Endothelial cell of umbilical vein (primary cell): ENCODE measurements around the gene MICAL3. TPM values are rescaled to one million over a fixed set of nuclear protein-coding genes. Genes with fewer than 3 reads are reported as not detected.
A peak's percentile ranks its signal among the peaks of the same experiment; 100 is the strongest.

Experiments
- BruUV-seq: library from RNA; stranded (reverse); fragments of 400-500 nt; replicated peaks from 2 replicates; lab custom pipeline; 2021; lab: Mats Ljungman, UMichigan
- CTCF ChIA-PET: fragments of 300-600, 350-600 bp; sonication (Branson Sonifier 250); formaldehyde crosslinking; loops from one replicate; lab custom pipeline; 2021; ENCODE audit warnings: antibody characterized with exemption, inconsistent platforms; lab: Charles Lee
- POLR2A ChIA-PET: fragments of 300-600, 350-600 bp; sonication (Branson Sonifier 250); formaldehyde crosslinking; loops from one replicate; lab custom pipeline; 2021; ENCODE audit warnings: antibody characterized with exemption, inconsistent platforms; lab: Charles Lee
- DNase-seq: peaks from one replicate; pipeline ENCODE4 v3.0.0-alpha.2; 2011; ENCODE audit warnings: low read depth, low spot score
- FAIRE-seq: peaks from 2 replicates; lab custom pipeline; 2011; peaks lifted over from hg19 to GRCh38; lab: Jason Lieb, UNC
- H2AFZ ChIP-seq: 2 replicates; pipeline ENCODE4 v1.6.0; 2012; ENCODE audit warnings: low read depth, low read length, control low read depth, inconsistent platforms
- H3K27ac ChIP-seq: 2 replicates; pipeline ENCODE4 v1.5.1; 2011; ENCODE audit warnings: low read depth, mild to moderate bottlenecking, control low read depth, low read length, moderate library complexity; ENCODE audit not compliant: insufficient read depth
- H3K27me3 ChIP-seq, 2 experiments: 2 replicates each; pipeline versions ENCODE4 v1.6.0 to v1.6.1; 2011; ENCODE audit warnings: low read length in 2 of 2, mixed read lengths in 1 of 2; ENCODE audit not compliant: control insufficient read depth in 2 of 2, insufficient read depth in 2 of 2
- H3K36me3 ChIP-seq, 2 experiments: 2 replicates in 1 of 2; 3 replicates in 1 of 2; pipeline ENCODE4 v1.5.1; 2011; ENCODE audit warnings: low read length in 2 of 2, mild to moderate bottlenecking in 1 of 2, moderate library complexity in 1 of 2; ENCODE audit not compliant: control insufficient read depth in 2 of 2, insufficient read depth in 2 of 2; ENCODE audit errors: extremely low read depth in 1 of 2
- H3K4me1 ChIP-seq: 3 replicates; pipeline ENCODE4 v1.5.1; 2011; ENCODE audit warnings: mild to moderate bottlenecking, low read length; ENCODE audit not compliant: control insufficient read depth, insufficient read depth; ENCODE audit errors: extremely low read depth
- H3K4me2 ChIP-seq: 2 replicates; pipeline ENCODE4 v1.6.1; 2011; ENCODE audit warnings: low read length, control low read depth, mixed read lengths; ENCODE audit not compliant: insufficient read depth
- H3K4me3 ChIP-seq, 3 experiments: fragments of 200-600 bp in 1 of 3; sonication (generic), shearing (Covaris generic) in 1 of 3; replicated peaks in 1 of 3; 2 replicates each; pipeline ENCODE4 v1.5.1; 2011 to 2016; ENCODE audit warnings: control low read depth in 3 of 3, low read length in 3 of 3, mild to moderate bottlenecking in 2 of 3, inconsistent platforms in 1 of 3, low read depth in 1 of 3, moderate library complexity in 1 of 3; ENCODE audit not compliant: insufficient read depth in 1 of 3
- H3K79me2 ChIP-seq: 2 replicates; pipeline ENCODE4 v1.6.0; 2012; ENCODE audit warnings: low read length, inconsistent platforms; ENCODE audit not compliant: control insufficient read depth, insufficient read depth
- H3K9ac ChIP-seq: replicated peaks from 2 replicates; pipeline ENCODE3; 2011; ENCODE audit warnings: low read length, control low read depth; ENCODE audit not compliant: insufficient read depth; ENCODE audit errors: extremely low read depth
- H3K9me1 ChIP-seq: replicated peaks from 3 replicates; pipeline ENCODE4 v1.6.0; 2011; ENCODE audit warnings: mild to moderate bottlenecking, low read length; ENCODE audit not compliant: control insufficient read depth, insufficient read depth; ENCODE audit errors: extremely low read depth
- H3K9me3 ChIP-seq: replicated peaks from 2 replicates; pipeline ENCODE4 v1.5.1; 2012; ENCODE audit warnings: low read length, inconsistent platforms; ENCODE audit not compliant: control insufficient read depth, insufficient read depth
- H4K20me1 ChIP-seq: replicated peaks from 2 replicates; pipeline ENCODE3; 2011; ENCODE audit warnings: mild to moderate bottlenecking, low read length; ENCODE audit not compliant: control insufficient read depth, insufficient read depth; ENCODE audit errors: extremely low read depth
- CTCF ChIP-seq, 2 donors: IDR thresholded peaks; 1 replicate in 1 of 2; 2 replicates in 1 of 2; pipeline ENCODE4 v1.5.1; 2011; ENCODE audit warnings: low read length in 2 of 2, mild to moderate bottlenecking in 2 of 2, moderate library complexity in 2 of 2, control low read depth in 1 of 2, inconsistent platforms in 1 of 2, low read depth in 1 of 2; ENCODE audit not compliant: insufficient read depth in 1 of 2; ENCODE audit errors: extremely low read depth in 1 of 2
- EZH2 ChIP-seq: IDR thresholded peaks from 2 replicates; pipeline ENCODE4 v1.6.1; 2012; ENCODE audit warnings: borderline replicate concordance, low read depth, mild to moderate bottlenecking, moderate library complexity, low read length, inconsistent platforms; ENCODE audit not compliant: severe bottlenecking
- FOS ChIP-seq: IDR thresholded peaks from 2 replicates; pipeline ENCODE4 v1.6.1; 2011; ENCODE audit warnings: mild to moderate bottlenecking, low read length, moderate library complexity, borderline replicate concordance; ENCODE audit not compliant: insufficient read depth
- GATA2 ChIP-seq: IDR thresholded peaks from 2 replicates; pipeline ENCODE4 v1.7.0; 2011; ENCODE audit warnings: low read depth, mild to moderate bottlenecking, moderate library complexity, mixed read lengths, low read length; ENCODE audit not compliant: insufficient read length, insufficient read depth
- JUN ChIP-seq: IDR thresholded peaks from 2 replicates; pipeline ENCODE4 v1.6.1; 2011; ENCODE audit warnings: borderline replicate concordance, low read depth; ENCODE audit not compliant: insufficient read length, insufficient read depth
- MAX ChIP-seq: IDR thresholded peaks from 2 replicates; pipeline ENCODE4 v1.6.1; 2011; ENCODE audit not compliant: insufficient read depth, insufficient read length
- MYC ChIP-seq: IDR thresholded peaks from one replicate; pipeline ENCODE4 v1.6.1; 2011; ENCODE audit warnings: mild to moderate bottlenecking, low read depth, low read length
- POLR2A ChIP-seq: IDR thresholded peaks from 2 replicates; pipeline ENCODE4 v1.6.1; 2012; ENCODE audit warnings: low read depth, mild to moderate bottlenecking, control low read depth, low read length
- POLR2AphosphoS5 ChIP-seq: IDR thresholded peaks from 2 replicates; pipeline ENCODE4 v1.6.1; 2012; ENCODE audit warnings: low read depth, mild to moderate bottlenecking, control low read depth, low read length, moderate library complexity; ENCODE audit not compliant: insufficient read depth
- dilution Hi-C: fragments of 300-500 bp; cut with MboI; formaldehyde crosslinking; loops from one replicate; pipeline ENCODE4 v1.15.0; 2019; ENCODE audit warnings: low sequenced_read_pairs; ENCODE audit not compliant: extremely low pct_ligation_motif_present
- intact Hi-C: fragments of 100-400 bp; cut with micrococcal nuclease; formaldehyde crosslinking; loops from one replicate; pipeline ENCODE4 v1.10.0; 2022
- polyA plus RNA-seq, 4 experiments: library from polyadenylated mRNA; depleted of rRNA in 3 of 4; stranded (reverse) in 3 of 4; unstranded in 1 of 4; fragments of >200 nt; gene quantifications; 2 replicates each; pipeline versions ENCODE4 v1.2.1 to v1.2.3, GENCODE V29; 2011 to 2012; ENCODE audit warnings: missing spikeins in 1 of 4
- total RNA-seq: library from RNA; stranded (reverse); gene quantifications from 2 replicates; pipeline ENCODE4 v1.2.3, GENCODE V29; 2021

The MICAL3 gene
- total and polyA plus RNA-seq, 2 donors (not counting 3 experiments of a cell fraction or from before 2014, with no cell fraction given) = 14.5 to 63.7 TPM

- dilution Hi-C loops = no loop called here
These were observed 252.0 kb downstream of the MICAL3 start for GRCh38 chr22:17772249-17772957.

More at GRCh38 chr22:17772249-17772957, 252.0 kb downstream of the MICAL3 start:
- DNase-seq = no peak
- peaks cover 13% of the 10 kb centered on the region for H3K4me1 ChIP-seq
- ChIA-PET POLR2A (no interaction called here), CTCF (interaction anchor here (0.6 to 2.0 kb wide), 7 partner anchors 13 to 304 kb away, joined by 3 to 9 read pairs (median 4); no protein-coding TSS in a partner anchor)
- H3K4me3 ChIP-seq = no peak overlapping the region
- no peaks in the 10 kb centered on the region for H3K9me1 ChIP-seq
- H3K27ac ChIP-seq = no peak overlapping the region
- intact Hi-C loops = loop anchor here (10.0 kb wide), 1 partner anchor 138 kb away; the partner anchor contains the start of gene BCL2L13
- no TSS peak for BruUV-seq
- H3K79me2 ChIP-seq = peaks cover 41% of the 10 kb centered on the region
- no peak for TF ChIP-seq JUN
- TF ChIP-seq CTCF (IDR thresholded peaks at IDR 0.05; ENCODE audit: extremely low read depth in 1 of 2, insufficient read depth in 1 of 2, low read depth in 1 of 2, low read length in 2 of 2) = no peak
- no peak for TF ChIP-seq MYC
- no peak for TF ChIP-seq GATA2
- no peak for TF ChIP-seq MAX
- TF ChIP-seq POLR2A = no peak
- no peak for TF ChIP-seq POLR2AphosphoS5
- TF ChIP-seq FOS = no peak
- no peak for TF ChIP-seq EZH2
- no peaks in the 10 kb centered on the region for H4K20me1 ChIP-seq
- no peaks in the 10 kb centered on the region for H3K36me3 ChIP-seq
- H3K4me2 ChIP-seq = no peak overlapping the region
- no peak overlapping the region for H3K9ac ChIP-seq
- no peak overlapping the region for H2AFZ ChIP-seq
- FAIRE-seq = peak; percentile 12
- H3K9me3 ChIP-seq = no peaks in the 10 kb centered on the region
- no peaks in the 10 kb centered on the region for H3K27me3 ChIP-seq
